Esophagus muscularis mucosa (tissue), 4 donors: ENCODE data around the gene LHPP. TPM values are rescaled to one million over a fixed set of nuclear protein-coding genes. Genes with fewer than 3 reads are reported as not detected.

Source experiments
- DNase-seq: peaks from one replicate; pipeline ENCODE4 v3.0.0-alpha.2; 2017; ENCODE audit errors: extremely low spot score
- H3K27ac ChIP-seq, 4 donors: fragments of 200-600 bp; sonication (generic); replicated peaks in 1 of 4; 1 replicate in 3 of 4; 2 replicates in 1 of 4; pipeline ENCODE4 v1.5.1; 2016 to 2019; ENCODE audit warnings: mild to moderate bottlenecking in 1 of 4
- H3K27me3 ChIP-seq, 4 donors: fragments of 200-600 bp; sonication (generic); one replicate each; pipeline versions ENCODE4 v1.5.1 to v1.6.0; 2016 to 2019
- H3K36me3 ChIP-seq, 4 donors: fragments of 200-600 bp; sonication (generic); one replicate each; pipeline ENCODE4 v1.5.1; 2016 to 2019
- H3K4me1 ChIP-seq, 4 donors: fragments of 200-600 bp; sonication (generic); one replicate each; pipeline ENCODE4 v1.5.1; 2016 to 2019
- H3K4me3 ChIP-seq, 4 donors: fragments of 200-600 bp; sonication (generic); 1 replicate in 2 of 4; 2 replicates in 2 of 4; pipeline ENCODE4 v1.5.1; 2016 to 2019; ENCODE audit warnings: mild to moderate bottlenecking in 4 of 4, moderate library complexity in 1 of 4
- H3K9me3 ChIP-seq, 4 donors: fragments of 200-600 bp; sonication (generic); 1 replicate in 3 of 4; 2 replicates in 1 of 4; pipeline ENCODE4 v1.5.1; 2016 to 2019
- CTCF ChIP-seq, 3 experiments: fragments of 200-600 bp in 2 of 3; fragments of 450-650 bp in 1 of 3; sonication (generic) in 2 of 3; IDR thresholded peaks; one replicate each; pipeline ENCODE4 v1.5.1; 2017 to 2019; ENCODE audit warnings: antibody characterized with exemption in 3 of 3, mild to moderate bottlenecking in 2 of 3, moderate library complexity in 1 of 3
- EP300 ChIP-seq: sonication (generic); formaldehyde crosslinking; IDR thresholded peaks from one replicate; pipeline ENCODE4 v1.6.1; 2017; ENCODE audit warnings: antibody characterized with exemption
- POLR2A ChIP-seq: fragments of 450-650 bp; IDR thresholded peaks from one replicate; pipeline ENCODE4 v1.6.1; 2017; ENCODE audit warnings: antibody characterized with exemption, moderate library complexity, mild to moderate bottlenecking, low read depth
- POLR2AphosphoS5 ChIP-seq, 2 donors: sonication (generic); formaldehyde crosslinking; IDR thresholded peaks; one replicate each; pipeline ENCODE4 v1.6.1; 2017; ENCODE audit warnings: antibody characterized with exemption in 2 of 2
- WGBS: methylation state at CpG from one replicate; pipeline ENCODE4 v1.1.5; 2018; 5-methylcytosine and 5-hydroxymethylcytosine counted together
- intact Hi-C: fragments of 100-400 bp; cut with DNase I; formaldehyde crosslinking; loops from one replicate; pipeline ENCODE4 v1.15.1; 2023
- total RNA-seq, 4 donors: library from RNA; depleted of rRNA; stranded (reverse); fragments of >200 nt; gene quantifications; one replicate each; pipeline versions ENCODE4 v1.1.0 to v1.2.1, GENCODE V29; 2016

The LHPP gene
- total RNA-seq, 4 donors from 2014 or later = 10.8 to 20.9 (median 15.7) TPM

GRCh38 chr10:124591123-124591495 lies 129.5 kb downstream of the LHPP start:
- WGBS = 89% methylated on average over 4 of the region's 5 CpGs
- DNase-seq = no peak

GRCh38 chr10:124592101-124592500 lies 130.5 kb downstream of the LHPP start:
- no peak overlapping the region for H3K4me3 ChIP-seq
- peaks cover 0 to 8% (median 3%) of the 10 kb centered on the region in 4 donors for H3K9me3 ChIP-seq
- H3K4me1 ChIP-seq = peaks cover 15 to 26% (median 18%) of the 10 kb centered on the region in 4 donors
- intact Hi-C loops = no loop called here
- H3K36me3 ChIP-seq = no peaks in the 10 kb centered on the region
- DNase-seq = no peak
- H3K27ac ChIP-seq = no peak overlapping the region
- H3K27me3 ChIP-seq = no peaks in the 10 kb centered on the region
- WGBS = 83% methylated on average over 7 of the region's 7 CpGs
- no peak for TF ChIP-seq CTCF (IDR thresholded peaks at IDR 0.05)
- TF ChIP-seq POLR2A = no peak
- TF ChIP-seq POLR2AphosphoS5 (IDR thresholded peaks at IDR 0.05) = no peak
- TF ChIP-seq EP300 = no peak

More at GRCh38 chr10:124591123-124591495, 129.5 kb downstream of the LHPP start:
- H3K27me3 ChIP-seq = no peaks in the 10 kb centered on the region
- intact Hi-C loops = no loop called here
- peaks cover 0 to 8% (median 3%) of the 10 kb centered on the region in 4 donors for H3K9me3 ChIP-seq
- H3K36me3 ChIP-seq = no peaks in the 10 kb centered on the region
- H3K4me1 ChIP-seq = peaks cover 15 to 26% (median 18%) of the 10 kb centered on the region in 4 donors
- no peak overlapping the region for H3K4me3 ChIP-seq
- TF ChIP-seq POLR2A (no peak), POLR2AphosphoS5 (IDR thresholded peaks at IDR 0.05) (no peak), EP300 (no peak), CTCF (IDR thresholded peaks at IDR 0.05) (no peak)
- H3K27ac ChIP-seq = no peak overlapping the region

GRCh38 chr10:124592736-124593430 lies 131.3 kb downstream of the LHPP start:
- 90% methylated on average over 26 of the region's 26 CpGs for WGBS
- Histone ChIP-seq H3K9me3 (peaks cover 0 to 8% (median 3%) of the 10 kb centered on the region in 4 donors), H3K27ac (no peak overlapping the region), H3K36me3 (no peaks in the 10 kb centered on the region), H3K4me1 (peaks cover 15 to 25% (median 17%) of the 10 kb centered on the region in 4 donors), H3K4me3 (no peak overlapping the region), H3K27me3 (no peaks in the 10 kb centered on the region)
- TF ChIP-seq EP300 (no peak), POLR2AphosphoS5 (IDR thresholded peaks at IDR 0.05) (no peak), CTCF (IDR thresholded peaks at IDR 0.05) (no peak), POLR2A (no peak)
- intact Hi-C loops = no loop called here
- DNase-seq = no peak

- no peak for DNase-seq
- Histone ChIP-seq H3K4me3 (no peak overlapping the region), H3K27ac (no peak overlapping the region), H3K36me3 (no peaks in the 10 kb centered on the region), H3K4me1 (peaks cover 9 to 19% (median 12%) of the 10 kb centered on the region in 4 donors), H3K27me3 (no peaks in the 10 kb centered on the region), H3K9me3 (peaks cover 0 to 8% (median 3%) of the 10 kb centered on the region in 4 donors)
- TF ChIP-seq POLR2A = no peak
- no peak for TF ChIP-seq POLR2AphosphoS5 (IDR thresholded peaks at IDR 0.05)
- no peak for TF ChIP-seq EP300
- TF ChIP-seq CTCF (IDR thresholded peaks at IDR 0.05) = no peak
- 93% methylated on average over 15 of the region's 17 CpGs for WGBS
- intact Hi-C loops = no loop called here
Measured at GRCh38 chr10:124593431-124593985, 131.9 kb downstream of the LHPP start.
